ENCODE data around the gene QRICH2.
"Not testable (repeated sequence)": the region's sequence is repeated elsewhere in the genome, so short reads cannot be mapped to it uniquely, and the experiment has no call there.

The QRICH2 gene

GRCh38 chr17:76277300-76278267 lies 30.5 kb downstream of the QRICH2 start:
- DNase-seq (ENCODE audit: low read depth): no peak

DNA sequence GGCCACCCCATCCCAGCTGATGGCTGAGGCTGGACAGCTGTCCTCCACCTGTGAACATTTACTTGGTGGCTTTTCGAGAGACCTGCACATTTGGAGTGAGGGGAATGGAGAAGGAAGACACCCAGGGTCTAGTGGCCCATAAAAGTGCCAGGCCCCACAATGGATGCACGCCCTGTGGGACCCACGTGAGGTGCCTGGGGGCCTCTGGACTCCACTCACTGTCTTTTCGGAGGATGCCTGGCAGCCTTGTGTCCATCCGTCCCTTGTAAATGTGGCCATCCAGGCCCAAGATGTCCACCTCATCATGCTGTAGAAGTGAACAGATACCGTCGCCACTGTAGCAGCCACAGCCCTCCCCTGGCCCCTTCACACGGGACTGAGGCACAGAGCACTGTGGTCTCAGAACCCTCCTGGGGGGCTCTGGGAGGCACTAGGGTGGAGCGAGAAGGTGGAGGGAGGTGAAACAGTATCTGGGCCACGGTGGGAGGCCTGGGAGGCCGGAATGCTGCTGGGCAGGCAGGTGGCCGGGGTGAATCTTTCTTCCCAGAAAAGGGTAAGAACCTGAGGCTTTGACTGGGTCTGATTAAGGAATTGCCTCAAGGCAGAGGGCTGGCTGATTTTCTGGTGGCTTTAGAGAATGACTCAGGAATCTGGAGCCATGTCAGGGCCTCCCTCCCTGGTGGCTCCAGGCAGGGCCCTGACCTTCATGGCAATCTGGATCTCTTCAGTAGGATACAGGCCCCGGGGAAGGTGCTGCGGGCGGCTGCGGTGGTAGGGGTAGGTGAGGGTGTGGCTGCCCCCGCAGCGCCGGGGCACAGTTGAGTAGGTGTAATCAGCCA lies 31.4 kb downstream of the QRICH2 start:
- DNase-seq (ENCODE audit: low read depth): no peak

DNA sequence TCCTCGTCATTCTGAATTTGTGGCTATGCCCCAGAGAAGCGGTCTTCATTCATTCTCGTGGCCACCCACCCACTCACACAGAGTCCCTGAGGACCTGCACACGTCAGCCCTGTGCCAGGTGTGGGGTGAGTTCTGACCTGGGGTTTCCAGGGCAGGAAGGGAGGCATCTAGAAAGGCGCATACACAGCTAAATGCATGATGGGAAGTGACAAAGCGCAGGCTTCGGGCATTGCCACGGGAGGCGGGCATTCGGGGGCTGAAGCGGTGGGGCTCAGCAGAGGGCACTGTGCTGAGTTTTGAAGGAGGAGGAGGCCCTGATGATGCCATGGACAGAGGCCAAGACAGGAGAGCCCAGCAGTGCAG lies 32.0 kb downstream of the QRICH2 start:
- DNase-seq (ENCODE audit: low read depth): no peak

- DNase-seq (ENCODE audit: low read depth): no peak
These were observed 32.6 kb downstream of the QRICH2 start for GRCh38 chr17:76275382-76276068.

- DNase-seq (ENCODE audit: low read depth): no peak
These were observed 33.7 kb downstream of the QRICH2 start for GRCh38 chr17:76274112-76274956.

GRCh38 chr17:76273445-76274111 lies 34.5 kb downstream of the QRICH2 start:
- DNase-seq (ENCODE audit: low read depth): no peak

GRCh38 chr17:76272541-76273444 lies 35.3 kb downstream of the QRICH2 start:
- DNase-seq (ENCODE audit: low read depth): no peak

- DNase-seq (ENCODE audit: low read depth): no peak
These were observed 36.2 kb downstream of the QRICH2 start for GRCh38 chr17:76271669-76272540.

DNA sequence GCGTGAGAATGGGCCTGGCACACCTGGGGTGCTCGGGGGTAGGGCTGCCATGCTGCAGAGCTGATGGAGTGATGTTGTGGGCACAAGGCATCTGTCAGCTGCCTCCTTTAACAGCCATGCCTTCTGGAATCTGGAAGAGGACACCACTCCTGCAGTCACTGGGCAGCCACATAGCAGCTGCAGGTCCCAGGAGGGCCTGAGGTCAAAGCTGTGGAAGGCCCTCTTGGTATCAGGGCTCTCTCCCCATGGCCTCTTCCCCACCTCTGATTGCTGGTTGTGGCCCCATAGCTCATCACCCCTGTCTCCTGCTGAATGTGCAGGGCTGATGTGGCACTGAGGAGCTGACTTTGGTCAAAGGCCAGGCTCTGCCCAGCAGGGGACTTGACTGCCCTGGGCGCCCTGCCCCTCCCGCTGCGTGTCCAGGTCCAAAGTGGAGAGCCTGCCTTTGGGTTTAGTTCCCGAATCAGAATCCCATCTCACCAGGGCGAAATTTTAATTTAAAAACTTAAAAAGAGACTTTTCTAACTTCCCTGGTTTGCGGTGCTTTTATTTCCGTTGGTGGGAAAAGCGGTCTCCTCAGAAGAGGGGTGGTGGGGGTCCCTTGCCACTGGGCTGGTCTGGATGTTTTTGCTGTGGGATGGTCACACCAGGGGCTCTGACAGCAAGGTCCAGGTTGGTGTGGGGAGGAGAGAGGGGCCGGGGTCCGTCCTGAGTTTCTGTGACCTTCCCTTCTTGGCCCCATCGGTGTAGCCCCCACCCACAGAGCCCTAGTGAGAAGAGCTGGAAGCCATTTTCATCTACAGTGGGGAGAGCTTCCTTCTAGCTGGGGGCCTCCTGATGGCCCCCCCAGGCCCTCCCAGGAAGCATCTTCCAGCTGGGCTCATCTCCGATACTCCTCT lies 37.1 kb downstream of the QRICH2 start:
- DNase-seq (ENCODE audit: low read depth): no peak

DNA sequence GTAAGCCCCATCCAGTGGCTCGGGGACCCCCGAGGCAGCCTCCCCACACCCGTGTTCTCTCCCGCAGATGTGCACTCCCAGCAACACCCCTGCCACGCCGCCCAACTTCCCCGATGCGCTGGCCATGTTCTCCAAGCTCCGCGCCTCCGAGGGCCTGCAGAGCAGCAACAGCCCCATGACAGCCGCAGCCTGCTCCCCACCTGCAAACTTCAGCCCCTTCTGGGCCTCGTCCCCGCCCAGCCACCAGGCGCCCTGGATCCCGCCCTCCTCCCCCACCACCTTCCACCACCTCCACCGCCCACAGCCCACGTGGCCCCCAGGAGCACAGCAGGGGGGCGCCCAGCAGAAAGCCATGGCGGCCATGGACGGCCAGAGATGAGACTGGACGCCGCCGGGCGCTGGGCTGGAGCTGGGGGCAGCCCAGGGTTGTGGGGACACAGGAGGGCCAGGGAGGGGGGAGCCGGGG lies 37.9 kb downstream of the QRICH2 start:
- no peak for DNase-seq (ENCODE audit: low read depth)

GRCh38 chr17:76268991-76269981 lies 38.8 kb downstream of the QRICH2 start:
- no peak for DNase-seq (ENCODE audit: low read depth)

DNA sequence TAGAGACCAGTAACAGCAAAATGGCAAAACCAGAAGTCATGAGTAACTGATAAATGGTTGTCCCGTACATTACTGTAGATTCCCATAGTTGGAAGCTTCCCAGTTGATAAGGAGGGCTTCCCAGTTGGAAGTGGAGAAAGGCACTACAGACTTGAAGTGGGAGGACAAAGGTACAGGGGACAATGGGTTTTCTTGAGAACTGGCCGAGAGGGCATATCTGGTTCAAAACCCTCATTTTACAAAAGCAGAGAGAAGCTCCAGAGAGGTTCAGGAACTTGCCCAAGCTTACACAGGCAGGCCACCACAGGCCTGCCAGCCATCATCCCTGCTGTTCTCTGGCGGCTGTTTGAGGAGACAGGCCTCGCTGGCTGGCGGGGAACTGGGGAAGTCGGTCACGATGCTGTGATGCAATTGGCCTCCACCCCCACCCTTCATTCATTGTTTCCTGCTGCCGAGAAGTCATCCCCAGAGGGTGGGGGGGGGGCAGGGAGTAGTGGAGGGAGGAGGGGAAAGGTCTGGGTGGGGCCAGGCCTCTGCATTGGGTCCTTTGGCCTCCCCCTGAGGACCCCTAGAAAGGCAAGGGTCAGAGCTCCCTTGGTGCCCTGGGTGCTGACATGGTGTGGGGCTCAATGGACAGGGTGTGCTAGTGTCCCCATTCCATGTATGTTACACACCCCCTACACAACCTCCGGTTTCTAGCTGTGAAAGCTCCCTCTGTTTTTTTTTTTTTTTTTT lies 39.9 kb downstream of the QRICH2 start:
- DNase-seq (ENCODE audit: low read depth): peak; percentile 75

DNA sequence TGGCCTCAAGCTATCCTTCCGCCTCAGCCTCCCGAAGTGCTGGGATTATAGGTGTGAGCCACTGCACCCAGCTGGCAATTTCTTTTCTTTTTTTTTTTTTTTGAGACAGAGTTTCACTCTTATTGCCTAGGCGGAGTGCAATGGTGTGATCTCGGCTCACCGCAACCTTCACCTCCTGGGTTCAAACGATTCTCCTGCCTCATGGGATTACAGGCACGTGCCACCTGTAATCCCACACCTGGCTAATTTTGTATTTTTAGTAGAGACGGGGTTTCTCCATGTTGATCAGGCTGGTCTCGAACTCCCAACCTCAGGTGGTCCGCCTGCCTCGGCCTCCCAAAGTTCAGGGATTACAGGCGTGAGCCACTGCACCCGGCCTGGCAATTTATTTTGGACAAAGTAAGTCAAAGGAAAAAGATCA lies 40.5 kb downstream of the QRICH2 start:
- not testable (repeated sequence) for DNase-seq (ENCODE audit: low read depth)

GRCh38 chr17:76267051-76267576 lies 41.0 kb downstream of the QRICH2 start:
- DNase-seq (ENCODE audit: low read depth): no peak

DNA sequence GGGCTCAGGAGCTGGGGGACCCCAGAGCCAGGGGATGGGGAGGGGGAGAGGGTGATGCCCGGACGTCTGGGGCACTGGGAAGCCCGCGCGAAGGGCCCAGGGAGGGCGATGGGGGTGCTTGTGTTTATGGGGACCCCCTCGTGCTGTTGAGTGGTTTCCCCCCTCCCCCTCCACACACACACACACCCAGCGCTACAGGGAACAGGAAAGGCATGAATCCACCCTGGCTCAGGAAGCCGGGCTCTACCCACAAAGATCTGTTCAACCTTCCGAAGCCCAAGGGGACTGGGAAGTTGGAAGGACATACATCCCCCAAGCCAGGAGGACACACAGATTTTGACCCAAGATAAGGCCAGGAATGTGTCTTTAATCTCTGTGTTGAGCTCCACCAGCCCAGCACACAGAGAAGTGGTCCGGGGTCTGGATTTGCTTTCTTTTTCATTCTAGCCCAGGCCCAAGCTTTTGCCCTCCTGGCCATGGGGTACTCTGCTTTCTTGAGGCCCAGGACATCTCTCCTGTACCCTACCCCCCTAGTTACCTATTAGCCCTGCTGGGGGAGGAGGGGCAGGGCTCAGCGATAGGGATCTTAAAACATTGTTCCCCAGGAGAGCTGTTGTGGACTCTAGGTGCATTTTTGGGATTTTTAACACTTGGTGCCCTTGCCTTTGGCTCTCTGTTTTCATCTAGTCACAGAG lies 41.7 kb downstream of the QRICH2 start:
- DNase-seq (ENCODE audit: low read depth): no peak
